GM12801 (cell line): Measurements from ENCODE around the gene CACTIN.

Source experiments
- TF ChIP-seq, protein P1 (sequence below): IDR thresholded peaks from one replicate; pipeline ENCODE4 v1.5.1; 2011; ENCODE audit warnings: control low read depth; ENCODE audit not compliant: insufficient read length; ENCODE audit errors: extremely low read depth

CACTIN gene

DNA sequence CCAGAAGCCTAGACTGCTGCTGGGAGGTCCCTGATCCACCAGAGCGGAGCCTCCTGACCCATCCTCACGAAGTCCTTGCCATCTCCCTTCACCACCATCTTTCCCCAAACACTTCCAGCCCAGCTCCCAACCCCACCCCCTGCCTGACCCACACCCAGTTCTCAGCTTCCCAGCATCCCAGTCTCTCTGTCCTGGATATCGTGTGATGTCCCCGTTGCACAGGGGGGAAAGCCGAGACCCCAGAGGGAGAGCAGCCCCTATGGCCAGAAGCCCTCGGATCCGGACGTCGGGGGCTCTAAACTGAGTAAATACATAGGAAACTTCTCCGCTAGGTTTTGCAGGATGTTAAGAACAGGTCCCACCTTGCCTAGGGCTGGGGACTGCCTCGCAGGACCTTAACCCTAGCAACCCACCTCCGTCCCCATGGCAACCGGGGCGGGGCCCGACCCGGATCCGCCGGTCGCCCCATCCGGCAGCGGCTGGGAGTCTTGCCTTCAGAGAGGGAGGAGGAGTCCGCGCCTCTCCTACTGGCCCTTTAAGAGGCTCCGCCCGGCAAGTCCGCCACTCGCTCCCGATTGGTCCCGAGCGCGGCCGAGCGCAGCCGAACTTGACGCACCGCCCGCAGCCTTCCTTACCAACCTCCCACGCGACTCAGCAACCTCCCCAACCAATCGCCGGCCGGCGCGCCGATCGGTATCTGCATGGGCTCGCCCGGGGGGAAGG lies 54.3 kb downstream of the CACTIN start:
- TF ChIP-seq, protein P1, sequence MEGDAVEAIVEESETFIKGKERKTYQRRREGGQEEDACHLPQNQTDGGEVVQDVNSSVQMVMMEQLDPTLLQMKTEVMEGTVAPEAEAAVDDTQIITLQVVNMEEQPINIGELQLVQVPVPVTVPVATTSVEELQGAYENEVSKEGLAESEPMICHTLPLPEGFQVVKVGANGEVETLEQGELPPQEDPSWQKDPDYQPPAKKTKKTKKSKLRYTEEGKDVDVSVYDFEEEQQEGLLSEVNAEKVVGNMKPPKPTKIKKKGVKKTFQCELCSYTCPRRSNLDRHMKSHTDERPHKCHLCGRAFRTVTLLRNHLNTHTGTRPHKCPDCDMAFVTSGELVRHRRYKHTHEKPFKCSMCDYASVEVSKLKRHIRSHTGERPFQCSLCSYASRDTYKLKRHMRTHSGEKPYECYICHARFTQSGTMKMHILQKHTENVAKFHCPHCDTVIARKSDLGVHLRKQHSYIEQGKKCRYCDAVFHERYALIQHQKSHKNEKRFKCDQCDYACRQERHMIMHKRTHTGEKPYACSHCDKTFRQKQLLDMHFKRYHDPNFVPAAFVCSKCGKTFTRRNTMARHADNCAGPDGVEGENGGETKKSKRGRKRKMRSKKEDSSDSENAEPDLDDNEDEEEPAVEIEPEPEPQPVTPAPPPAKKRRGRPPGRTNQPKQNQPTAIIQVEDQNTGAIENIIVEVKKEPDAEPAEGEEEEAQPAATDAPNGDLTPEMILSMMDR, result no peak

DNA sequence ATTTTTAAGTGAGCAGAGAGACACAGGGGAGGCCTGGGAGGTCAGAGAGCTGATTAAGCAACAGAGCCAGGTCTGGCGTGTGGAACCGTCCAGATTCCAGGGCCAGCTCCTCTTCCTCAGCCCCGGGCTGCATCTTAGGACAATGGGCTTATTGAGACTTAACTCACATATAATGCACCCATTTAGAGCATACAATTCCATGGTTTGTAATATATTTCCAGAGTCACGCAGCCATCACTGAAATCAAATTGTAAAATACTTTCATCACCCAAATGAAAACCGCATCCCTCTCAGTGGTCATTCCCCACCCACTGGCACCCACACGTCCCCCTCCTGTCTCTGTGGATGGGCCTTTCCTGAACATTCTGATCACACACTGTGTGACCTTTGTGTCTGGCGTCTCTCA lies 56.0 kb downstream of the CACTIN start:
- TF ChIP-seq, protein P1, result no peak

DNA sequence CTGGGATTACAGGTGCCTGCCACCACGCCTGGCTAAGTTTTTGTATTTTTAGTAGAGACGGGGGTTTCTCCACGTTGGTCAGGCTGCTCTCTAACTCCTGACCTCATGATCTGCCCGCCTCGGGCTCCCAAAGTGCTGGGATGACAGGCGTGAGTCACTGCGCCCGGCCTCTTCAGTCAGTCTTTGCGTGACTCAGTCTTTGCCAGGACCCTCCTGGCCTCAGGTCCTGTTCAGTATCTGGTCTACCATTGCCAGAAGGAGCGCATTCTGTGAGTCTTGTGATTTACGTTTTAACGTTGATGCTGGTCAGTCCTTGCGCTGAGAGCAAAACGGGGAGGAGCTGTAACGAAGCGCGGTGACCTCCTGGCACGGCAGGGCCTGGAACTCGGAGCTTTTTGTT lies 61.5 kb downstream of the CACTIN start:
- TF ChIP-seq, protein P1, result no peak

DNA sequence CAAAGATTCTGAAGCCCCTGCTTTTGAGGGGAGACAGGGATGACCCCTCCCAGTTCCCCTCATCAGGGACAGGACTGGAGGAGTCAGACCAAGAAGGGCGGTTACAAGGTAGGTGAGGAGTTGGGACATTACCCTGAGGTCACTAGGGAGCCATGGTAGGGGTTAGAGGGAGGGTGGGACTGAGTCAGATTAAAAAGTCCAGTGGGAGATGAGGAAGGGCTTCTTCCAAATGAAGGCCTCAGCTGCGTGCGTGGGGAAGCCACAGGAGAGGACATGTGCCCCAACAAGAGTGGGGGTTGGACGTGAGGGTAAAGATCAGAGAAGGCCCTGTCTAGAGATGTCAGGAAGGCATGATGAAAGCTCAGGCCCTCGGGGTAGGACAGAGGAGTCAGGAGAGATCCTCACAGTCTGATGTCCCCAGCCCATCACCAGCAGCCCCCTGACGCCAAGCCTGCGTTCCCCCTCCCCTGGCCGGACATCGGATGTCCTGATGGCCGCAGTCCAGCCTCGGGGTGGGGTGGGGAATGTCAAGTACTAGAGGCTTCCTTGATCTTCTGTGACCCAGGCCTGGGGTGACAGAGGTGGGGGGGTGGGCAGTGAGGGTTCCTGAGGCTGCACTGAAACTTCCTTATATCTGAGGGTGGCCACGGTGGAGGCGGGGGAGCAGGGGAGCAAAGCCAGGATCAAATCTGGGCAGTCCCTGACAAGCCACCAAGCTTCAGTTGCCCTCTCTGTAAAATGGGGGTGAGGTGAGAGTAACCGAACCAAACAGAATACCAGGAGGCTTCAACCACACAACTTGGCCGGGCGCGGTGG lies 62.7 kb downstream of the CACTIN start:
- TF ChIP-seq, protein P1, result no peak
